Stimulated activated CD8-positive, alpha-beta memory T cell treated with anti-CD3 and anti-CD28 coated beads, Interleukin-12 subunit alpha, Interleukin-12 subunit beta, amount 100 ng/mL, for 24 hours (primary cell): Measurements from ENCODE around the gene LYL1.

Experiments used
- DNase-seq: peaks from one replicate; pipeline ENCODE4 v3.0.0-alpha.2; 2020; ENCODE audit errors: extremely low read depth

Gene LYL1

DNA sequence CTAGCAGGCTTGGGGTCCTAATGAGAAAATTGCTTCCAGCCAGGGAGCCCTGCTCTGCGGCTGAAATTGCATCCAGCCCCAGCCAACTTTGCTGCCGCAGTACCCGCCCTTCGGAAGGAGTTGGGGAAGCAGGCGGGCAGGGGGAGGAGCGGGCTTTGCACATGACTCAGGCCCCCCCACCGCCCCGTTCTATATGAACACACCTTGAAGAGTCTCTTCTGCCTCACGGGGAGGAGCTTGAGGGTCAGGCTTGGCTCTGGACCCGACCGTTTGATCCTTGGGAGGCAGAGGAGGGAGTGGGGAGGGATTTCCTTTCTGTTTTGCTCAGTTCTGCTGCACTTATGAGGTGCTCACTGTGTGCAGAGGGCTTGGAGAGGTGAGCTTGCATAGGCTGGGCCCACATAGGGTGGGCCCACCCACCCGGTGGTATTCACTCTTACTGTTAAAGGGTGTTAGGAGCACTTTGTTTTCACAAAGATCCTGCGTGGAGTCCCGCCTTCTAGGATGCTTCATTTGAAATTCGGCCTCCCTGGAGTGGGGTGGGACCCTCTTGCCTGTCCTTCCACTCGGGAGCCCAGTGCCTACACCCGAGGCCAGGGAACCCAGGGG lies 46.5 kb downstream of the LYL1 start:
- no peak for DNase-seq

DNA sequence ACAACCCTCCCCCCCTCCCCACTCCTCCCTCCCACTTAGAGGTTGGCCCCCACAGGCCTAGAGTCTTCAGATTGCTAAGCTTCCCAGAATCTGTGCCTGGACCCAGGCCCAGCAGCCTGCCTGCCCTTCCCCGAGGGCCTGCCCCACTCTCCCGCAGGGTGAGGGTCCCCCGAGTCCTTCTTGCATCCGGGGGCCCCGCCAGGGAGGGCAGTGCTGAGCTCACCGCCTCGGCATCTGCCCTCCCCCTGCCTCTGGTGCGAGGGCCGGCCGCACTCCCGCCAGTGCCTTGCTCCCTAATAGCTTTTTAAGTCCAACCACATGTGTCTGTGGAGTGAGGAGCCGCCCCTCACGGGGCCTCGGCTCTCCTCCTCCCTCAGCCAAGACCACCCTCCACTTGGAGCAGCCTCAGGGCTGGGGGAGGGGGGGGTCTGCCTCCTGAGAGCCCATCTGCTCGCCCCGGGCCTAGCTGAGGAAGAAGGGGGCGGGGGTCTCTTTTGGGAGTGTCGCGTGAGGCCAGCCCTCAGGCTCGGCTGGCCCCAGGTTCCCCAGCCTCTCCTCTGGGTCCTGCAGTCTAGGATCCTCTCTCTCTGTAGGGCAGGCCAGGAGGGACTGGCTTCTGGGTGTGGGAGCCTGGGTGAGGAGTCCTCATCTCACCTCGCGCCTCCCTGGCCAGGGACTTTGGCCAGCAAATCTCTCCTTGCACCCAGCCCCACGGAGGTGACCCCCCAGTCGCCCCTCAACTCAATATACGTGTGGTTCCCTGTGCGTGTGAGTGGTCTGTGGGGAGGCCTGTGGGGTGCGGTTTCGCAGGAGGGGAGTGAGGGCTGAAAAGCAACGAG lies 47.2 kb downstream of the LYL1 start:
- no peak for DNase-seq

DNA sequence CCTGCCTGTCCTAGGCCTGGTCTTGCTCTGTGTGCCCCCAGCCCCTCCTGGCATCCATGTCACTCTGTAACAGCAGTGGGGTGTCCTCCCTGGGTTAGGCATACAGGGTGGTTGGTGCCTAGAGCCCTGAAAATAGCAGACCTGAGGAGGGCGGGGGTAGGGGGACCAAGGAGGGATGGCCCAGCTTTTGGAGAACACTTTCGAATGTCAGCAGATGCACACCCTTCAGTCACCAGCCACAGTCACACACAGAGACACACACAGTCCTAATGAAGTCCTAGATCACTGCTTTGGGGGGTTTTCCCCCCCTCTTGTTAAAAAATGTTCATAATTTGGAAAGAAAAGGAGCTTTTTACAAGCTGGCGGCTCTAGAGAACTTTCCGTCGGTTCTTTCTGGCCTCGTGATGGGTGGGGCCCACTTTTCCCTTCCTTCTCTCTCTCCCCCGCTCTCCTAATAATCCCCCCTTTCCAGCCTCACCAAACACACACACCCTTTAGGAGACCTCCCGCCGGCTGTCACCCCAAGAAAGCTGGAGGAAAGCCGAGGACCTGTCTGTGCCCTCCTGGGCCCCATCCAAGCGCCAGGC lies 47.9 kb downstream of the LYL1 start:
- no peak for DNase-seq

DNA sequence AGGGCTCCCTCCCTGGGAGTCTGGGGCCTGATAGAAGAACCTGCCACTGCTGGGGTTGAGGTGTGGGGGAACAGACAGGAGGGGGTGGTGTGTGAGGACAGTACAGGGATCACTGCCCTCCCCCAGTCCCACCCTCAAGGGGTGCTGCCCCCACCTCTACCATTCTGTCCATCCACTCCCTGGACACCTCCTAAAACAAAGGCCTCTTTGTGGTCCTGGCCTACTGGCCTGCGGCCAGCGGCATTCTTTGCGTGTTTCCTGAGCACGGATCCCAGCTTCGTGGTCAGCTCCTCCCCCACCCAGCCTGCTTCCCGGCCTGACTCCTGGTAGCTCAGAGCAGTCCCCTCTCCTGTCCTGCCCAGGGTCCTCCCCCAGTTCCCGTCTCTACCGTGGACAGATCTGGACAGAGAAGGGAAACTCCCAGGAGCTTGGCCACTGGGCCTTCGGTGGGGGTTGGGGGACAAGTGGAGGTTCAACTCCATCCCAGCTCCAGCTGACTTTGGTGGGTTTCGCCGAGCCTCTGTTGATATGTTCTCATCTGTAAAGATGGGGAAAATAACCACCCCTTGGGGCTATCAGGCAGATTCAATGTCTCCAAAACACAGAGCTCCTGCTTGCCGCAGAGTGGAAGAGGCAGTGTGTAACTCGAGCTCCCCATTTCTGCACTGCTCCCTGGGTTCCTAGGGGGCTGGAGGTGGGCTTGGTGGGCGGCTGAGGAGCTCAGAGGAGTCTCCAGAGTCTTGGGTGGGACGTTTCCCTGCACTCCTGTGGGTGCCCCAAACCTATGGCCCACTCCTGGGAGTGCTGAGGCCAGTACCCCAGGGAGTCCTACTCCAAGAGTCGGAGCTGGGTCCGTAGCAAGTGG lies 48.7 kb downstream of the LYL1 start:
- no peak for DNase-seq

DNA sequence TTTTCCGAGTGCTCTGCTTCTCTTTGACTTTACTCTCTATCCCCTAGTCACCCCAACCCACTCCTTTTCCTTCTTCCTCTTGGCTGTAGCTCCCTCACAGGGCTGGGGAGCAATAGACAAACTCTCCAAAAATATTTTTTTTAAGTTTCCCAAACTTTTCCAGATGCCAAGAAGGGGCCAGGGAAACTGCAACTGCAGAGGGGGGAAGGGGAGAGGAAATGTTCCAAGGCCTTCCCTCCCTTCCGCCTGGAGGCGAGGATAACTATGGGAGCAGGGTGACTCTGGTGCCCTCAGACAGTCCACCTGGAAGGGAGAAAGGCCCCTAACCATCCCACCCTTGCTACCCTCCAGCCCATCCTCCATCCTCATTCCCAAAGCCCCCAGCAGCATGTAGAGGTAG lies 49.4 kb downstream of the LYL1 start:
- DNase-seq = no peak

GRCh38 chr19:13052447-13053175 lies 50.0 kb downstream of the LYL1 start:
- DNase-seq = no peak

GRCh38 chr19:13051557-13052165 lies 51.0 kb downstream of the LYL1 start:
- no peak for DNase-seq

- DNase-seq = no peak
Measured at GRCh38 chr19:13050274-13050673, 52.4 kb downstream of the LYL1 start.
